Measurements from ENCODE around the gene MYDGF.
A peak's percentile ranks its signal among the peaks of the same experiment; 100 is the strongest.
"Not testable (repeated sequence)": the region's sequence is repeated elsewhere in the genome, so short reads cannot be mapped to it uniquely, and the experiment has no call there.

The MYDGF gene

GRCh38 chr19:4669723-4670480, at the start of gene MYDGF:
MYDGF (minus strand) TSS chr19:4670342; CDS start chr19:4670334, 8 bp downstream.
- TF ChIP-seq CTCF (IDR thresholded peaks at IDR 0.05) = no peak
- peak; percentile 92 for DNase-seq (ENCODE audit: low spot score)
- Histone ChIP-seq H3K4me3 (peak within 1 kb of the TSS; percentile 90), H3K27ac (peak within 1 kb of the TSS; percentile 78 to 79)

GRCh38 chr19:4719499-4719866, 49.3 kb upstream of the MYDGF start:
- H3K27ac ChIP-seq = no peak overlapping the region
- no peak overlapping the region for H3K4me3 ChIP-seq
- no peak for TF ChIP-seq CTCF (IDR thresholded peaks at IDR 0.05)
- DNase-seq (ENCODE audit: low spot score) = no peak

- Histone ChIP-seq H3K27ac (no peak overlapping the region), H3K4me3 (no peak overlapping the region)
- DNase-seq (ENCODE audit: low spot score) = no peak
- no peak for TF ChIP-seq CTCF (IDR thresholded peaks at IDR 0.05)
These were observed 48.0 kb upstream of the MYDGF start for GRCh38 chr19:4717966-4718701.

- H3K4me3 ChIP-seq = no peak overlapping the region
- H3K27ac ChIP-seq = no peak overlapping the region
- TF ChIP-seq CTCF (IDR thresholded peaks at IDR 0.05) = no peak
- no peak for DNase-seq (ENCODE audit: low spot score)
These were observed 47.2 kb upstream of the MYDGF start for GRCh38 chr19:4717191-4717965.

GRCh38 chr19:4715529-4716221, 45.5 kb upstream of the MYDGF start:
- no peak overlapping the region for H3K4me3 ChIP-seq
- no peak for DNase-seq (ENCODE audit: low spot score)
- H3K27ac ChIP-seq = peak overlapping the region in 1 of 2 donors; percentile 30
- no peak for TF ChIP-seq CTCF (IDR thresholded peaks at IDR 0.05)

GRCh38 chr19:4715178-4715528, 45.0 kb upstream of the MYDGF start:
- not testable (repeated sequence) for H3K27ac ChIP-seq; H3K4me3 ChIP-seq; DNase-seq (ENCODE audit: low spot score)

- TF ChIP-seq CTCF (IDR thresholded peaks at IDR 0.05) = no peak
- H3K4me3 ChIP-seq = no peak overlapping the region
- H3K27ac ChIP-seq = peak overlapping the region; percentile 52 to 78
- DNase-seq (ENCODE audit: low spot score) = no peak
These were observed 43.9 kb upstream of the MYDGF start for GRCh38 chr19:4714016-4714415.

Measured in coronary artery (tissue), 2 donors.